KOPT-K1 (cell line): ENCODE measurements around the gene ABCC8.

Experiments used
- H3K27ac ChIP-seq: fragments of 200-600 bp; sonication (generic); 2 replicates; pipeline ENCODE4 v1.5.1; 2016; ENCODE audit warnings: antibody characterized with exemption, mild to moderate bottlenecking, low read depth, low read length; ENCODE audit not compliant: poor library complexity, severe bottlenecking
- H3K36me3 ChIP-seq: fragments of 200-600 bp; sonication (generic); 2 replicates; pipeline ENCODE4 v1.5.1; 2017; ENCODE audit warnings: antibody characterized with exemption, mild to moderate bottlenecking, low read length, moderate library complexity; ENCODE audit not compliant: insufficient read depth
- H3K9me3 ChIP-seq: fragments of 200-600 bp; sonication (generic); 2 replicates; pipeline ENCODE4 v1.5.1; 2017; ENCODE audit warnings: antibody characterized with exemption, low read length, mild to moderate bottlenecking; ENCODE audit not compliant: insufficient read depth, poor library complexity, severe bottlenecking

Gene ABCC8

GRCh38 chr11:17476317-17477083 is at the start of gene ABCC8:
TSS of gene ABCC8 (minus strand) at chr11:17476845. CDS start at chr11:17476776, 69 bp downstream.
- Histone ChIP-seq H3K36me3 (no peaks in the 10 kb centered on the region), H3K27ac (no peak within 1 kb of the TSS), H3K9me3 (no peaks in the 10 kb centered on the region)

GRCh38 chr11:17526326-17526725 is 49.7 kb upstream of the ABCC8 start:
- Histone ChIP-seq H3K36me3 (no peaks in the 10 kb centered on the region), H3K9me3 (no peaks in the 10 kb centered on the region), H3K27ac (no peak overlapping the region)

- H3K9me3 ChIP-seq: no peaks in the 10 kb centered on the region
- no peaks in the 10 kb centered on the region for H3K36me3 ChIP-seq
- H3K27ac ChIP-seq: no peak overlapping the region
Measured at GRCh38 chr11:17525570-17525969, 48.9 kb upstream of the ABCC8 start.

GRCh38 chr11:17524221-17524620 is 47.6 kb upstream of the ABCC8 start:
- Histone ChIP-seq H3K36me3 (no peaks in the 10 kb centered on the region), H3K27ac (no peak overlapping the region), H3K9me3 (no peaks in the 10 kb centered on the region)

GRCh38 chr11:17522655-17523054 is 46.0 kb upstream of the ABCC8 start:
- Histone ChIP-seq H3K9me3 (no peaks in the 10 kb centered on the region), H3K27ac (no peak overlapping the region), H3K36me3 (no peaks in the 10 kb centered on the region)

- Histone ChIP-seq H3K27ac (no peak overlapping the region), H3K36me3 (no peaks in the 10 kb centered on the region), H3K9me3 (no peaks in the 10 kb centered on the region)
Measured at GRCh38 chr11:17521106-17521900, 44.7 kb upstream of the ABCC8 start.

- no peaks in the 10 kb centered on the region for H3K36me3 ChIP-seq
- H3K27ac ChIP-seq: no peak overlapping the region
- H3K9me3 ChIP-seq: no peaks in the 10 kb centered on the region
Measured at GRCh38 chr11:17519061-17519885, 42.6 kb upstream of the ABCC8 start.

GRCh38 chr11:17518366-17518765 is 41.7 kb upstream of the ABCC8 start:
- no peak overlapping the region for H3K27ac ChIP-seq
- no peaks in the 10 kb centered on the region for H3K9me3 ChIP-seq
- no peaks in the 10 kb centered on the region for H3K36me3 ChIP-seq

- Histone ChIP-seq H3K9me3 (no peaks in the 10 kb centered on the region), H3K36me3 (no peaks in the 10 kb centered on the region), H3K27ac (no peak overlapping the region)
Measured at GRCh38 chr11:17517186-17517585, 40.5 kb upstream of the ABCC8 start.

- no peaks in the 10 kb centered on the region for H3K9me3 ChIP-seq
Measured at GRCh38 chr11:17516551-17517150, 40.0 kb upstream of the ABCC8 start.

GRCh38 chr11:17515443-17516176 is 39.0 kb upstream of the ABCC8 start:
- no peaks in the 10 kb centered on the region for H3K9me3 ChIP-seq
- H3K27ac ChIP-seq: no peak overlapping the region
- H3K36me3 ChIP-seq: no peaks in the 10 kb centered on the region

More at GRCh38 chr11:17516551-17517150, 40.0 kb upstream of the ABCC8 start:
- Histone ChIP-seq H3K36me3 (no peaks in the 10 kb centered on the region), H3K27ac (no peak overlapping the region)

GRCh38 chr11:17514476-17514875 is 37.8 kb upstream of the ABCC8 start:
- no peak overlapping the region for H3K27ac ChIP-seq
- H3K9me3 ChIP-seq: no peaks in the 10 kb centered on the region
- H3K36me3 ChIP-seq: no peaks in the 10 kb centered on the region

GRCh38 chr11:17513853-17514252 is 37.2 kb upstream of the ABCC8 start:
- no peaks in the 10 kb centered on the region for H3K9me3 ChIP-seq
- H3K36me3 ChIP-seq: no peaks in the 10 kb centered on the region
- H3K27ac ChIP-seq: no peak overlapping the region

GRCh38 chr11:17512101-17512500 is 35.5 kb upstream of the ABCC8 start:
- no peaks in the 10 kb centered on the region for H3K36me3 ChIP-seq
- H3K27ac ChIP-seq: no peak overlapping the region
- H3K9me3 ChIP-seq: no peaks in the 10 kb centered on the region
